GM12801 (cell line): Measurements from ENCODE around the gene S100Z.

ENCODE experiments used
- TF ChIP-seq, protein P1 (sequence below): IDR thresholded peaks from one replicate; pipeline ENCODE4 v1.5.1; 2011; ENCODE audit warnings: control low read depth; ENCODE audit not compliant: insufficient read length; ENCODE audit errors: extremely low read depth

S100Z gene

GRCh38 chr5:76819851-76820525 is 29.8 kb upstream of the S100Z start:
- TF ChIP-seq, protein P1, sequence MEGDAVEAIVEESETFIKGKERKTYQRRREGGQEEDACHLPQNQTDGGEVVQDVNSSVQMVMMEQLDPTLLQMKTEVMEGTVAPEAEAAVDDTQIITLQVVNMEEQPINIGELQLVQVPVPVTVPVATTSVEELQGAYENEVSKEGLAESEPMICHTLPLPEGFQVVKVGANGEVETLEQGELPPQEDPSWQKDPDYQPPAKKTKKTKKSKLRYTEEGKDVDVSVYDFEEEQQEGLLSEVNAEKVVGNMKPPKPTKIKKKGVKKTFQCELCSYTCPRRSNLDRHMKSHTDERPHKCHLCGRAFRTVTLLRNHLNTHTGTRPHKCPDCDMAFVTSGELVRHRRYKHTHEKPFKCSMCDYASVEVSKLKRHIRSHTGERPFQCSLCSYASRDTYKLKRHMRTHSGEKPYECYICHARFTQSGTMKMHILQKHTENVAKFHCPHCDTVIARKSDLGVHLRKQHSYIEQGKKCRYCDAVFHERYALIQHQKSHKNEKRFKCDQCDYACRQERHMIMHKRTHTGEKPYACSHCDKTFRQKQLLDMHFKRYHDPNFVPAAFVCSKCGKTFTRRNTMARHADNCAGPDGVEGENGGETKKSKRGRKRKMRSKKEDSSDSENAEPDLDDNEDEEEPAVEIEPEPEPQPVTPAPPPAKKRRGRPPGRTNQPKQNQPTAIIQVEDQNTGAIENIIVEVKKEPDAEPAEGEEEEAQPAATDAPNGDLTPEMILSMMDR, result no peak

DNA sequence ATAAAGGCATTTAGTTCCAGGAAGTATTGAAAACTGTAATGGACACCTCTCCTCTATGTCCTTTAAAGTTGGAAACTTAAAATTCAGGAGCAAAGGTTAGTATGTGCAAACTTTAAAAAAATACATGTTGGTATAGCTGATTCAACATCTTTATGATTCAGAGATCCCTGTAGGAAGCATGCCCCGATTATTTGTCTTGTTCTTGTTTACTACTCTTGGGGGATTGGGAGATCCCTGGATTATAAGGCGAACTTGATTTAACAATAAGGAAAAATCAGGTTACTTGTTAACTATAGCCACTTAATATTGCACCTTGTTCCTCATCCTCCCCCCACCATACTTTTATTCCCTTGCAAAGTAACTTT is 29.3 kb upstream of the S100Z start:
- TF ChIP-seq, protein P1, result no peak

- TF ChIP-seq, protein P1, result no peak
Measured at GRCh38 chr5:76821136-76821535, 28.7 kb upstream of the S100Z start.

DNA sequence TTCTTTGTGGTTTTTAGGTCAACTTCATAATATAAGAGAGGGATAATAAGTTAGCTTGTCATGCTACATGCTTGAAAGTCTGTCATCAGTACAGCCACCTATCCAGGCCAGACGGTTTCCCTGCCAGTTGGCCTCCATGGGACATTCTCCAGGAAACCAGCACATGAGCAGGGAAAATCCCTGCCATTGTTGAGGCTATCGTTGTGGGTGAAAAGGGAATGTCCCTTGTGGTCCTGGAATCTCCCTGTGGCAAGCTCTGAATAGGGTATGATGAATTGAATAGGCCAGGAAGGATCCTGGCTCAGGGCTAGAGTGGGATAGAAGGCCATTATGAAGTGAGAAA is 18.7 kb upstream of the S100Z start:
- TF ChIP-seq, protein P1, result no peak

- TF ChIP-seq, protein P1, result no peak
Measured at GRCh38 chr5:76836181-76836580, 13.6 kb upstream of the S100Z start.

- TF ChIP-seq, protein P1, result no peak
Measured at GRCh38 chr5:76836585-76836984, 13.2 kb upstream of the S100Z start.

GRCh38 chr5:76838481-76839261 is 11.1 kb upstream of the S100Z start:
- TF ChIP-seq, protein P1, result no peak
